HG02588 (cell line): Measurements from ENCODE around the gene CDH5.

ENCODE experiments used
- ATAC-seq: cut with Tn5 transposase; IDR thresholded peaks from one replicate; pipeline ENCODE4 v1.9.1; 2021; ENCODE audit warnings: mild to moderate bottlenecking, moderate library complexity; ENCODE audit not compliant: unreplicated experiment

Gene CDH5

DNA sequence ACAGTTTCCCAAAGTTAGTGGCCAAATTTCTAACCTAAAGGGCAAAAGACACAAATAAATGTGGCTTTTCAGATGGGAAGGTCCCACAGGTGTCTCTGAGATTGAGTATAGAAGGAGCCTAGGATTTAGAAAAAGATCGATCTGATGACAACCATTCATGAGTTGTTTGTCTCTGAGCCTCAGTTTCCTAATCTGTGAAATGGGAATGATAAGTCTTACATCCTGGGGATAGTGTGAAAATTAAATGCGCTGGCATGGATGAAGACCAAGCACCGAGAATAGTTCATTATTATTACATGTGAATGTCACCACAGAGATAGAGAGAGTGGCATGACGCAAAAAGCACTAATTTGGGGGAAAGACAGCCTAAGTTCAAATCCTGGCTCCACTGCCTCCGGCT lies 7.2 kb downstream of the CDH5 start:
- no peak for ATAC-seq

DNA sequence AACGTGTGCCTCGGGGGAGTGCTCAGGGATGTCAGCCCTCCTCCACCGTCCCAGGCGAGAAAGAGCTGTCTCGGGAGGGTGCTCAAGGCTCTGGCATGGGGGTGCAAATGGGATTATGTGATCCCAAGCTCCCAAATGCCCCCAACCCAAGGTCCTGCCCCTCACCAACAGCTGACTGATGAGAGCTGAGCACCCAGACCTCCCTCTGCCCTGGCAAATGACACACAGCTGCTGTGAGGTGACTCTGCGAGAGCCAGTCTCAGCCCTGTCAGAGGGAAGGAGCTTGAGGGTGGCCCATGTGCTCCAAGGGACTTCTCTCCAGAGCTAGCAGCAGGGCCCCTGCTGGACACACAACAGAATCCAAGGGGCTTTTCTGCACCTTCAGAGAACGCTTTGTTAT lies 7.7 kb downstream of the CDH5 start:
- no peak for ATAC-seq

DNA sequence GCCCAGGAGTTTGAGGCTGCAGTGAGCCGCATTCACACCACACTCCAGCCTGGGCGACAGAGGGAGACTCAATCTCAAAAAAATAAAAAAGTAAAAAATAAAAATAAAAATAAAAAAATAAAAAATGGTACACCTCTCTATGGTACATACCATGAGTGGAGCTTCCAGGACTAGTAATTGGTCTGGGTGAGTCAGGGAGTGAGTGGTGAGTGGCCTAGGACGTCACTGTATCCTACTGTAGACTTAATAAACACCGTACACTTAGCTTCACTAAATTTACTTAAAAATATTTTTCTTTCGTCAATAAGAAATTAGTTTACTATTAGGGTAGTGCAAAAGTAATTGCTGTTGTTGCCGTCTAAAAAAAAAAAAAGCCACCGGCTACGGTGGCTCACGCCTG lies 9.0 kb downstream of the CDH5 start:
- ATAC-seq: no peak

DNA sequence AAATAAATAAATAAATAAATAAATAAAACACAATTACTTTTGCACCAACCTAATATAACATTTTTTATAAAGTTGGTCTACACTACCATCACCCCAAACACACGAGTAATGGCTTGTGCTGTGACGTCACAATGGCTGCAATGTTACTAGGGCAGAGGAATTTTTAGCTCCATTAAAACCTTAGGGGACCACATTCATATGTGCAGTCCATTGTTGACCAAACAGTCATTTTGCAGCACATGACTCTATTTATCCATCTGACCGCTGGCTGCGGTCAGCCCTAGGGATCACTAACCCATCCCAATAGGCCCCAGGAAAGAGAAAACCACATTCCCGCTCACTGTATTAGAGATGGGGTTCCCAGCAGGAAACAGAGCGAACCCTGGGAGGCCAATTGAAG lies 9.6 kb downstream of the CDH5 start:
- no peak for ATAC-seq

DNA sequence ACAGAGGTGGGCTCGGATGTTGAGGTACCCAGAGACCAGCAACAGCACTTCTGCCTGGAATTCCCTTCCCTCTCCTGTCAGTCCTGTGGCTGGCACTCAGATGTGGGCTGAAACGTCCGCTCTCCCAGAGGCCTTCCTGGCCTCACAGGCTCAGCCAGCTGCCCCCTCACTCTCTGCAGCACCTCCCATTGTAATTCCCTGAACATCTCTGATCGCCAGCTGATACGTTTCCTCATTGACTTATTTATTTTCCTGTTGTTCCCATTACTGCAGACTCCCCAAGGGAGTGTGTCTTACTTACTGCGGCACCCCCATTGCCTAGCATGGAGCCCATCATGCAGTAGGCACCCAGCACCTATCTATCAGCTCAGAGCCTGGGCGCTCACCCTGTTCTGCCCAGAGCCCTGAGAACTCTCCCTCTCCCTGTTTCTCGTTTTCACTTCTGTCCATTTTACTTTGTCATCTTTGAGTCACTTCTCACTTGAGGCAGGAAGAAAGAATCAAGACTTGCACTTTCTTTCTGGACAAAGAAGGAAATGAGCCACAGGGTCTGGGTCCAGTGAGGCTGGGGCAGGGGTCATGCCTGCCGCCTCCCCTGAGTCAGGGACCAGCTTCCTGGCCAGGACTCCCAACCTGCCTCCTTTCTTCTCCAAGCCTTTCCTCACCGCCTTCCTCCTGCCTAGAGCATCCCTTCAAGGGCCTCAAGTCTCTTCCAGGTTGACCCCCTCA lies 10.2 kb downstream of the CDH5 start:
- no peak for ATAC-seq

DNA sequence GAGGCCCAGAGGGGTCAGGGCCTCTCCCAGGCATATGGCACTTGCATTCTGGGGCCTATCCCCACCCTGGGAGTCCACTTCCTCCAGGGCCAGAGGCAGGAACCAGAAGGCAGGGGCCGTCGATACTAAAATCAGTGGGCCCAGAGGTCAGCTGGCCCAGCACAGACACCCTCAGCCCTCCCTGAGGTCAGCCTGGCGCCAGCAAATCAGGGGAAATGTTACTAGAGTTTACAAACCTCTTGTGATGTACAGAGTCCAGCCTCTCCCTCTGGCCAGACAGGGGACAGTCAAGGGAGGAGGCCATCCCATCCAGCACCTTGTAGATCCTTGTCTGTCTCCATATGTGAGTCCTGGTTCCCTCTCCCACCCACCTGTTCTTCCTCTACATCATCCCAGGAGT lies 10.8 kb downstream of the CDH5 start:
- ATAC-seq: no peak

DNA sequence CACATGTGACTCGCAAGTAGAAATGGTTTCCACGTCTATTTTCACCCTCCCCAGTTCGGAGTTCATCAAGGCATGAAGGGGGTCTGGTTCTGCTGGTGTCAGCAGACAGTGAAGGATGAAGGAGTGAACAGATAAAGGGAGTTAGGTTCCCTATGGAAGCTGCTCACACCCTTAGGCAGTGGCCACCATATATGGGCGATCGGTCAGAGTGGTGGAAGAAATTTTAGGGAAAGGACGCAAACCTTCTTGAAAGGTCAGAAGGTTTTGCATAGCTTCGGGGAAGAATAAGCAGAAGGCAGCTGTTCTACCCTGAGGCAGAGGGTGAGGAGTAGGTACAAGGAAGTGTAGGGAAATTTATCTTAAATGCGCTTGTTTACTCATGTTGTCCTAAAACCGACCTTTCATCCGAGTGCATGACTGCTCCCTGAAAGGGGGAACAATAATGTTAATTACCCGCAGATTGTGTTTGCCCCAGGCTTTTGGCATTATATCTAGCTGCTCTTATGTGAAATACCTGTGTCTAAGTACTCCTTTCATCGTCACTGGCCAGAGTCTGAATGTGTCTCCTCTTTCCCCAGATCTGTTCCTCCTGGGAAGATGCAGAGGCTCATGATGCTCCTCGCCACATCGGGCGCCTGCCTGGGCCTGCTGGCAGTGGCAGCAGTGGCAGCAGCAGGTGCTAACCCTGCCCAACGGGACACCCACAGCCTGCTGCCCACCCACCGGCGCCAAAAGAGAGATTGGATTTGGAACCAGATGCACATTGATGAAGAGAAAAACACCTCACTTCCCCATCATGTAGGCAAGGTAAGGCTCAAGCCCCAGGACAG lies 12.5 kb downstream of the CDH5 start:
- no peak for ATAC-seq

DNA sequence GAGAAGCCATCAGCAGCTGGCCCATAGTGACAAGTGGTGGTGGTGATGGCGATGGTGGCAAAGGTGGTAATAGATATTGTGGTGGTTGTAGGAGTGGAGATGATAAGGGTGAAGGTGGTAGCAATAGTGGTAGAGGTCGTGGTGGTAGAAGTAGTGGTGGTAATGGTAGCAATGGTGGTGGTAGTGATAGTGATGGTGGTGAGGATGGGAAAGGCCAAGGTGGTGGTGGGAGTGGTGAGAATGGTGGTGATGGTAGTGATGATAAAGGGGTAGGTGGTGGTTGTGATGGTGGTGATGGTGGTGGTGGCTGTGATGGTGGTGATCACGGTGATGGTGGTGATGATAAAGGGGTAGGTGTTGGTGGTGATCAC lies 13.1 kb downstream of the CDH5 start:
- ATAC-seq: no peak

DNA sequence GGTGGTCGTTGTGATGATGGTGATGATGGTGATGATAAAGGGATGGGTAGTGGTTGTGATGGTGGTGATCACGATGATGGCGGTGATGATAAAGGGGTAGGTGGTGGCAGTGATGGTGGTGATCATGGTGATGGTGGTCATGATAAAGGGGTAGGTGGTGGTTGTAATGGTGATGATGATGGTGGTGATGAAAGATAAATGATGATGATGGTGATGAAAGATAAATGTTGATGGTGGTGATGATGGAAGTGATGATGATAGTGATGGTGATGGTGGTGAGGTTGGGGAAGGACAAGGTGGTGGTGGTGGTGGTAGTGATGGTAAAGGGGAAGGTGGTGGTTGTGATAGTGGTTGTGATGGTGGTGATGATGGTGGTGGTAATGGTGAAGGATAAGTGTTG lies 13.9 kb downstream of the CDH5 start:
- ATAC-seq: no peak

DNA sequence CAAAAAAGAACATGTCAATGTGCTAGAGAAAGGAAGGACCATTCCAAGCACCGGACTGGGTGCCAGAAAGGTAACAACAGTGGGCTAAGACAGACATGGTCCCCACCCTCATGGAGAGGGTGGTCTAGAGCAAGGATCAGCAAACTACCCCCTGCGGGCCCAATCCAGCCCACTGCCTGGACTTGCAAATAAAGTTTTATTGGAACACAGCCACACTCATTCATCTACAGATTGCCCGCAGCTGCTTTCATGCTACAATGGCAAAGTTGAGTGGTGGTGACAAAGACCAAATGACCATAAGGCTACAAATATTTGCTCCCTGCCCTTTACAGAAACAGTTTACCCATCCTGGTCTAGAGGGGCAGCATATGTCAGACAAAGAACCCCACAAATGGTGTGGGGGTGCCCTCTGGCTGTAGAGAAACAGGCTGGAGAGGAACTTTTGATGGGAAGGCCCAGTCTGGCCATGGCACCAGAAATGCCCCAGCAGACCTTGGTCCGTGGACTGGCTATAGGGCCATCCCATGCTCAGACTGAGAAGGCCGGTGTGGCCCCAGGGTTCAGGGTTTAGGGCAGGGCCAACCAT lies 15.2 kb downstream of the CDH5 start:
- no peak for ATAC-seq

DNA sequence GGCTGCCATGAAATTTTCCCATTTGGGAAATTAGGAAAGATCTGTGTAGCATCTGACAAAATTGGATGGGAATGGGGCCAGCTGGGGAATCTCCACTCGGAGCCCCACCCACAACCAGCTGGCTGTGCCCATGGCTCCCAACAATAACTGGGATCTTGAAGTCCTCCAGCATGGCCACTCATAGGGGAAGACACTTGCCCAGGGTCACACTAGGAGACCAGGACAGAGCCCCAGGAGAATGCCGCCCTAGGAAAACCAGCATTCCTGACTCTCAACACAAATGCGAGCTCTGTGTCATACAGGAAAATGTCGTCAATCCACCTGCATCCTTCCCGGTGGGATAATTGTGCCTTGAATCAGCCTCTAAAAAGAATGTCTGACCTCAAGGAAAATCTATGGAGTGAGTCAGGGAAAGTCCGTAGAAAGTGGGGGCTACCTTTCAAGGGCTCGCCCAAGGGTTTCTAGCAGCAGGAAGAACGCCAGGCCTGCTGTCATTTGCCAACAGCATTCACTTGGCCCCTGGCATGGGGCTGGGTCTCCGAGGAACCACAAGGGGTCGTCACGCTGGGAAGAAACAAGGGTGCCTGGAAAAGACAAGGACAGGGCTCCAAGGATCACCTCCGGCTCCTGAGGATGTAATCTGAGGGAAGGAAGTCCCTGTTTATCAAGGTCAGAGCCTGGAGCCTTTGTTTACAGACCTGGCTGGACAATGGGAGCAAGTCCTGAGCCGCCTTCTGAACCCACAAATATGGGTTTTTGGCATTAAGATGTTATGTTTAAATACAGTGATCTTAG lies 15.9 kb downstream of the CDH5 start:
- ATAC-seq: no peak

DNA sequence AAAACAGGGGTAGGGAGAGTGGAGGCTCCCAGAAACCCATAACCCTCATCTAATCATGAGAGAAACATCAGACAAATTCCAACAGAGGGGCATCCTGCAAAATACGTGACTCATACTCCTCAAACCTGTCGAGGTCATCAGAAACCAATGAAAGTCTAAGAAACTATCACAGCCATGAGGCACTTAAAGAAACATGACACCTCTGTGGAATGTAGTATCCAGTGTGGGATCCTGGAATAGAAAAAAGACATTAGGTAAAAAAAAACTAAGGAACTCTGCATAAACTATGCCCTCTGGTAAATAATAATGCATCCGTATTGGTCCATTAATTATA lies 16.4 kb downstream of the CDH5 start:
- no peak for ATAC-seq

DNA sequence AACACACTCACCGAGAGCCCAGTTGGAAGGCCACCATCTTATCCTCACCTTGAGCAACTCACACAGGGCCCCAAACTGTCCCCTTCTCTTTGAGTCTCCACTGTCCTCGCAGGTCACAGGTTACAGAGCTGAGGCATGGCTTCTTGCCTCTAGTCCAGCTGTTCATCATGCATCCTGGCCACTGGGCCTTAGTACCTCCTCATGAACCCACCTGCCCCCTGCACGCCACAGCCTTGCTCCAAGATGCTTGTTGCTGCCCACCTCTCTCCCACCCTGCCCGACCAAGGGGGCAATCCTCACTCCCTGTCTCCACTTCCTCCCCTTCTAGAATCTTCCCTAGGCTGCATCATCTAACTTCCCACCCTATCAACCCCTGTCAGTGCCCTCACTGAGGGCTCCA lies 17.1 kb downstream of the CDH5 start:
- ATAC-seq: no peak

DNA sequence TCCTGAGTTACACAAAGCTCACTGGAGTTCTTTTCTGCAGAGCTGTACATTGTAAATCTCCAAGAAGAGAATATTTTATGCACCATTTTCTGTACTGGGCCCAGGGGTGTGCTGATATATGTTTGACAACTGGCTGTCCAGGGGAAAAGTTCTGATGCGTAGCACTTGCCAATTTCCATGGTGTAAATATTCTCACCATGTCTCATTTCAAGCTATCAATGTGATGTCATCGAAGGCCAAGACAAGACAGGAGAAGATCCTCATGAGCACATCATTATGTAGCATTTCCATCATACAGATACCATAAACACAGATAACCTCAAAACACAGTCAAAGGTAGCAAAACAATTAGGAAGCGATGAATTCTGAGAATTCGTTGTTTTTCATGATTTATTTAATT lies 18.9 kb downstream of the CDH5 start:
- ATAC-seq: no peak

DNA sequence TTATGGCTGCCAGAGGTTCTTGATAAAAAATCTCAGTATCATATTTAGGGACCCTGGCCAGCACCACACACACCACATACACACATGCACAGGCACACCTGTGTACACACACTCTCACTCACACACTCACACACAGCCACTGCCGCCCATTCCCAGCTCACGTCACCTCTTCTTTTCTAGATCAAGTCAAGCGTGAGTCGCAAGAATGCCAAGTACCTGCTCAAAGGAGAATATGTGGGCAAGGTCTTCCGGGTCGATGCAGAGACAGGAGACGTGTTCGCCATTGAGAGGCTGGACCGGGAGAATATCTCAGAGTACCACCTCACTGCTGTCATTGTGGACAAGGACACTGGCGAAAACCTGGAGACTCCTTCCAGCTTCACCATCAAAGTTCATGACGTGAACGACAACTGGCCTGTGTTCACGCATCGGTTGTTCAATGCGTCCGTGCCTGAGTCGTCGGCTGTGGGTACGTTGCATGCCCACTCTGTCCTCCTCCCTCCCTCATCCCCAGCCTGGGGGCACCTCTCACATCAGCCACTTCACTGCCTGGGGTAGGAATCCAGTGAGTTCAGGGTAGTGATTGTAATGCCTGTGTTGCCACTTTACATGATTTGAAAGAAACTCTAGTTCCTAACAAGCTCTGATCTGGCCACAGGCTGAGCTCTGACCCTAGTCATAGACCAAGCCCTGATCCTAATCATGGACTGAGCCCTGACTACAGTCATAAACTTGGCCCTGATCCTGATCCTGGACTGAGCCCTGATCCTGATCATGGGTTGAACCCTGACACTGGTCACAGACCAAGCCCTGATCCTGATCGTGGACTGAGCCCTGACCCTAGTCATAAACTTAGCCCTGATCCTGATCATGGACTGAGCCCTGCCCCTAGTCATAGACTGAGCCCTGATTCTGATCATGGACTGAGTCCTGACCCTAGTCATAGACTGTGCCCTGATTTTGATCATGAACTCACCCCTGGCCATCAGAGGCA lies 20.4 kb downstream of the CDH5 start:
- no peak for ATAC-seq

DNA sequence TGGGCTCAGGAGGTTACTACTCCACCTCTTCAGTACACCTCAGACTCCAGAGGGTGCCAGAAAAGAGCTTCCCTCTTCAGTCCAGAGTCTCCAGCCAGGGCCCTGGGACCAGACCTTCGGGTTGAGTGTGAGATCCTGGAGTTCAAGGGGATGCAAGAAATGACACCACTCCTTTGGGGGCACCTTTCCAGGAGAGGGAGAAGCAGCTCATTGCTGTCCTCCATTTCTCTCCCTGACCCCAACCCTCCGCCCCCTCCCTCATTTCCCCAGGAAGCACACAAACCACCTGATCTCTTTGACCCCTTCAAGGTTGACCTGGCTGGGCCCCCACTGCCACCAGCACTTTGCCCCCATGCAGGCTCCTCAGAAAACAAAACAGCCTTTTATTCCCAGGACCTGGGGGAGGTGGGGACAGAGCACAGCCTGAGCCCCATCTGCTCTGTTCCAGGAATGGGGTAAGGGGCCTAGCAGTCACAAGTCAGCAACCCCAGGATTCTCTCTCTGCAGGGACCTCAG lies 21.4 kb downstream of the CDH5 start:
- ATAC-seq: no peak

DNA sequence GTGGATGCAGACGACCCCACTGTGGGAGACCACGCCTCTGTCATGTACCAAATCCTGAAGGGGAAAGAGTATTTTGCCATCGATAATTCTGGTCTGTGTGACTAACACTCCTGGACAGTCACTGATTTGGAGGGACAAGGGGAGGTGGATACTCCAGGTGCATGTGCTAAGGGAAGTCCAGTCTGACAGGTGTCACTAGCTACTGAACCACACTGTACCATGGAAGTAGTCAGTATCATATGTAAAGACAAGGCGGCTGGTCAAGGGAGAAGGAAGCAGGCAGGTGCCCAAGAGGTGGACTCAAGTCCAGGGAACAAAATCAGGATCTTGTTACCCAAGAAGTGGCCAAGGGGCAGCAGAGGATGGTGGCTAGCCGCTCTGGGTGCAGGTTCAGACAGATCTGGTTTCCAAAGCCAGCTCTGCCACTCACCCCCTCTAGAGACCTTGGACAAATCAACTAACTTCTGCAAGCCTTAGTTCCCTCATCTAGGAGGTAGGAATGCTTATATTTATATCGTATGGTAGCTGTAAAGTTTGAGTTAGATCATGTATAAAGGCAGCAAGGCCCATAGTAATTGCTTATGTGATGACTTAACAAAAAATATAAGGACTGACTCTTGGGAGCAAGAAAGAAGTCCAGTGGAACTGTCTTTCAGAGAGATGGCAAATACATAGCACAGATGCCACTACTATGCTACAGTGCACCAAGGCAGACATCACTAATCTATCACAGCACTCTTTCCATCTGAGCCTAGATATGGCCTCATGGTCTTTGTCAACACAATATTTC lies 22.1 kb downstream of the CDH5 start:
- no peak for ATAC-seq

DNA sequence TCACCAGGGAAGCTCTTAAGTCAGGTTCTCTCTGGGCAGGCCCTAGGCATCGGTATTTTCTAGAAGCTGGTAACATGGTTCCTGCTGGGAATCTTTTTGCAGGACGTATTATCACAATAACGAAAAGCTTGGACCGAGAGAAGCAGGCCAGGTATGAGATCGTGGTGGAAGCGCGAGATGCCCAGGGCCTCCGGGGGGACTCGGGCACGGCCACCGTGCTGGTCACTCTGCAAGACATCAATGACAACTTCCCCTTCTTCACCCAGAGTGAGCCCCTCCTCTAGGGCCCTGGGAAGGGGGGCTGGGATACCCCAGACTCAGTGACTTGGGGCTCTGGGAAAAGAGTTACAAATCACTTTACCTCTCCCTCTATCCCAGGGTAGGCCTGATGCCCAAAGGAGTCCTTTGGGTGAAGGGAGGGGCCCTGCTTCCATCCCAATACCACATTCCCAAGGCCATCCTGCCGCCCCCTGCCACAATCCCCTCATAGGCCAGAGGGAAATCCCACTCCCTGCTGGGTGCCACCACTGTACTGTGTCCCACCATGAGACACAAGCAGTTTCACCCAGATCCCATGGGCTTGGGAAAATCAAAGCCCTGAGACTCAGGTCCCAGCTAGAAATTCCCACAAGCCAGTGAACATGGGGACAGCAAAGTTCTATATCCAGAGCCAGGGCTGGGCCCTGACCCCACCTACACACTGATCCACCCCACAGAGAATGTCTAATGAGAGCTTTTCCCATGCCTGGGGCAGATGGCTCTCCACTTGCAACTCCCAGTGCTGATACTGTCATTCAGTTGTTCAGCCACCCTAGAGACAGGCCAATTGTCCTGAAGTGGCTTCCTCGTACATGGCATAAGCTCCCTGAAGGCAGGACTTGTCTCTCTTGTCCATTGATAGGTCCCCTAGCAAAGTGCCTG lies 23.0 kb downstream of the CDH5 start:
- ATAC-seq: no peak
